C4-2B (cell line): ENCODE measurements around the gene TST.

ENCODE experiments used
- ZFX ChIP-seq: fragments of 450-650 bp; IDR thresholded peaks from 2 replicates; pipeline ENCODE4 v1.6.1; 2017
- TF ChIP-seq, protein P1 (sequence below): fragments of 450-650 bp; conservative IDR thresholded peaks from 2 replicates; pipeline ENCODE4 v1.5.1; 2017; ENCODE audit warnings: mild to moderate bottlenecking

GRCh38 chr22:37059876-37060449 lies 40.7 kb upstream of the TST start:
- TF ChIP-seq, protein P1, sequence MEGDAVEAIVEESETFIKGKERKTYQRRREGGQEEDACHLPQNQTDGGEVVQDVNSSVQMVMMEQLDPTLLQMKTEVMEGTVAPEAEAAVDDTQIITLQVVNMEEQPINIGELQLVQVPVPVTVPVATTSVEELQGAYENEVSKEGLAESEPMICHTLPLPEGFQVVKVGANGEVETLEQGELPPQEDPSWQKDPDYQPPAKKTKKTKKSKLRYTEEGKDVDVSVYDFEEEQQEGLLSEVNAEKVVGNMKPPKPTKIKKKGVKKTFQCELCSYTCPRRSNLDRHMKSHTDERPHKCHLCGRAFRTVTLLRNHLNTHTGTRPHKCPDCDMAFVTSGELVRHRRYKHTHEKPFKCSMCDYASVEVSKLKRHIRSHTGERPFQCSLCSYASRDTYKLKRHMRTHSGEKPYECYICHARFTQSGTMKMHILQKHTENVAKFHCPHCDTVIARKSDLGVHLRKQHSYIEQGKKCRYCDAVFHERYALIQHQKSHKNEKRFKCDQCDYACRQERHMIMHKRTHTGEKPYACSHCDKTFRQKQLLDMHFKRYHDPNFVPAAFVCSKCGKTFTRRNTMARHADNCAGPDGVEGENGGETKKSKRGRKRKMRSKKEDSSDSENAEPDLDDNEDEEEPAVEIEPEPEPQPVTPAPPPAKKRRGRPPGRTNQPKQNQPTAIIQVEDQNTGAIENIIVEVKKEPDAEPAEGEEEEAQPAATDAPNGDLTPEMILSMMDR = no peak
- no peak for TF ChIP-seq ZFX
